ENCODE data around the gene PSTPIP2.
"Not testable (repeated sequence)": the region's sequence is repeated elsewhere in the genome, so short reads cannot be mapped to it uniquely, and the experiment has no call there.

Gene PSTPIP2

GRCh38 chr18:46099463-46099862 is 27.4 kb upstream of the PSTPIP2 start:
- no peak for DNase-seq (ENCODE audit: extremely low spot score)
- no peak for TF ChIP-seq CTCF (IDR thresholded peaks at IDR 0.05; ENCODE audit: control extremely low read depth, extremely low read depth, low read depth, missing control alignments)
- CTCF ChIA-PET = interaction anchor here (1.0 kb wide), 1 partner anchor 433 kb away, joined by 5 read pairs; no protein-coding TSS in a partner anchor
- POLR2A ChIA-PET = no interaction called here

GRCh38 chr18:46098616-46098933 is 26.5 kb upstream of the PSTPIP2 start:
- ChIA-PET POLR2A (no interaction called here), CTCF (interaction anchor here (0.8 to 1.0 kb wide), 3 partner anchors 75 to 432 kb away, joined by 3 to 5 read pairs (median 3); a partner anchor contains a TSS)
- DNase-seq (ENCODE audit: extremely low spot score) = no peak
- no peak for TF ChIP-seq CTCF (IDR thresholded peaks at IDR 0.05; ENCODE audit: control extremely low read depth, extremely low read depth, low read depth, missing control alignments)

- peak; percentile 90 for DNase-seq (ENCODE audit: extremely low spot score)
Measured at GRCh38 chr18:46097801-46098615, 25.9 kb upstream of the PSTPIP2 start, which contains the start of gene ATP5F1A. ATP5F1A (minus strand) TSS chr18:46098296; CDS start chr18:46098231, 65 bp downstream.

GRCh38 chr18:46097431-46097800 is 25.4 kb upstream of the PSTPIP2 start:
- CTCF ChIA-PET = interaction anchor here (1.3 kb wide), 1 partner anchor 24 kb away, joined by 5 read pairs; no protein-coding TSS in a partner anchor
- DNase-seq (ENCODE audit: extremely low spot score) = no peak
- TF ChIP-seq CTCF (IDR thresholded peaks at IDR 0.05; ENCODE audit: control extremely low read depth, extremely low read depth, low read depth, missing control alignments) = no peak
- POLR2A ChIA-PET = interaction anchor here (0.6 kb wide), 1 partner anchor 34 kb away, joined by 5 read pairs; no protein-coding TSS in a partner anchor

More at GRCh38 chr18:46097801-46098615, 25.9 kb upstream of the PSTPIP2 start, which contains the start of gene ATP5F1A:
- no peak for TF ChIP-seq CTCF (IDR thresholded peaks at IDR 0.05; ENCODE audit: control extremely low read depth, extremely low read depth, low read depth, missing control alignments)
- ChIA-PET CTCF (interaction anchor here (0.8 to 1.3 kb wide), 3 partner anchors 24 to 431 kb away, joined by 3 to 5 read pairs (median 5); a partner anchor contains a TSS), POLR2A (interaction anchor here (0.6 kb wide), 1 partner anchor 34 kb away, joined by 5 read pairs; no protein-coding TSS in a partner anchor)

- TF ChIP-seq CTCF (IDR thresholded peaks at IDR 0.05; ENCODE audit: control extremely low read depth, extremely low read depth, low read depth, missing control alignments) = no peak
- DNase-seq (ENCODE audit: extremely low spot score) = peak; percentile 28
- ChIA-PET POLR2A (interaction anchor here (0.6 to 0.7 kb wide), 2 partner anchors 155 to 430 kb away, joined by 3 to 8 read pairs; no protein-coding TSS in a partner anchor), CTCF (interaction anchor here (1.0 to 1.3 kb wide), 2 partner anchors 23 kb away, joined by 3 to 5 read pairs; no protein-coding TSS in a partner anchor)
Measured at GRCh38 chr18:46096651-46097300, 24.7 kb upstream of the PSTPIP2 start.

- TF ChIP-seq CTCF (IDR thresholded peaks at IDR 0.05; ENCODE audit: control extremely low read depth, extremely low read depth, low read depth, missing control alignments) = no peak
- ChIA-PET CTCF (interaction anchor here (1.7 to 2.2 kb wide), 2 partner anchors 17 to 22 kb away, joined by 4 to 13 read pairs; no protein-coding TSS in a partner anchor), POLR2A (no interaction called here)
- DNase-seq (ENCODE audit: extremely low spot score) = no peak
Measured at GRCh38 chr18:46095532-46095931, 23.5 kb upstream of the PSTPIP2 start.

GRCh38 chr18:46088501-46088900 is 16.4 kb upstream of the PSTPIP2 start:
- not testable (repeated sequence) for DNase-seq (ENCODE audit: extremely low spot score)

More at GRCh38 chr18:46088501-46088900, 16.4 kb upstream of the PSTPIP2 start:
- POLR2A ChIA-PET = not testable (repeated sequence)
- CTCF ChIA-PET = interaction anchor here (0.9 kb wide), 1 partner anchor 15 kb away, joined by 6 read pairs; no protein-coding TSS in a partner anchor
